GM12873 (cell line): Measurements from ENCODE around the gene CAMK2A.

ENCODE experiments used
- CTCF ChIP-seq: IDR thresholded peaks from 2 replicates; pipeline ENCODE4 v1.5.1; 2012; ENCODE audit warnings: low read depth, mild to moderate bottlenecking, moderate library complexity, low read length, control low read depth; ENCODE audit not compliant: insufficient read depth; ENCODE audit errors: missing control alignments

CAMK2A gene

GRCh38 chr5:150298701-150299451 lies 9.3 kb upstream of the CAMK2A start:
- no peak for TF ChIP-seq CTCF

DNA sequence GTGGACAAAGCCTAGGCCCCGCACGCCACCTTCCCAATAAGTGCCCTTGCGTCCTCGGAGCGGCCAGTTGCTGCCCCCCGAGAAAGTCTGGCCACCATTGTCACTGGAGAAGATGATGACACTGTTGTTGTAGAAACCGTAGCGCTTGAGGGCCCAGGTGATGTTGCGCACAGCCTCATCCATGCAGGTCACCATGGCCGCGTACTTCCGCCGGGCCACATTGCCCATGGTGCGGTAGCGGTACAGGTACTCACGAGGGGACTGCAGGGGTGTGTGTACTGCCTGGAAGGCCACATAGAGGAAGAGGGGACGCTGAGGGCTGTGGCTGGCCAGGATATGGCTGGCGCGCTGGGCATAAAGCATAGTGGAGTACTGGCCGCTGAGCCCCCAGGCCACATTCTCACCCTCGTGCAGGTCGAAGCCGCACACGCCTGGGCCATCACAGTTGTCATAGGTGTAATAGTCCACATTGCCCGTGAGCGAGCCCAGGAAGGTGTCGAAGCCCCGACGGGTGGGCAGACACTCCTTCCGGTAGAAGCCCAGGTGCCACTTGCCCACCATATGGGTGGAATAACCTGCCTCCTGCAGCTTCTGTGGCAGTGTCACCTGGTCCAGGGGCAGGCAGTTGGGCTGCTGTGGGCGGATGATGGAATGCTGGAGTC lies 8.5 kb upstream of the CAMK2A start:
- TF ChIP-seq CTCF, result no peak

GRCh38 chr5:150297236-150297890 lies 7.8 kb upstream of the CAMK2A start:
- TF ChIP-seq CTCF, result no peak

GRCh38 chr5:150296496-150296895 lies 6.9 kb upstream of the CAMK2A start:
- TF ChIP-seq CTCF, result no peak

DNA sequence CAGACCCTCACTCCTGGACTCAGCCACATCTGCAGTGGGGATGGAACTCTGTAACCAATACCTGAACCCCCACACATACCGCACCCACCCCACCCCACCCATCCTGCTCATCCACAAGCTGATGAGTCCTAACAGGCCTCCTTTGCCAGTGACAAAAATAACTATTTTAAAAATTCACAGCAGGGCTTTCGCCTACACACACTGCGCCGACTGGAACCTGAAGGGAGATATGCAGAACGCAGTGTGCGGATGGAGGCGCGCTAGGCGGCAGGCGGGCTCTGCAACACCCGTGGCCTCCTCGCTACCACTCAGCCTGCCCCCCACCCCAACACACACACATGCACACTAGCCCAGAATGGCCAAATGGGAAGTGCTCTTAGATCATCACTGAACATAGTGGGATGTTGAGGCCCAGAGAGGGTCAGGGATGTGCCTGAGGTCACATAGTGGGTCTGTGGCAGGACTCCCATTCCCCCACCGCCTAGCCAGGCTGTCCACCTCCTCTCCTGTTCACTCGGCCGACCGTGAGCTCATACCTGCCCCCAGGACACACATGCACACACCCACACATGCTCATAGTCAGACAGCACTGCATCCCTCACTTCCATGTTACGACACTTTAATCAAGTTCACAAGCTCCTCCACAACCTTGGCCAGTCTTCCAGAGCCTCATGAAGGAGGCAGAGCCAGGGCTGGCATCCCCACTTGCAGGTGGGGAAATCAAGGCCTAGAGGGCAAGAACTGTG lies 6.3 kb upstream of the CAMK2A start:
- no peak for TF ChIP-seq CTCF

DNA sequence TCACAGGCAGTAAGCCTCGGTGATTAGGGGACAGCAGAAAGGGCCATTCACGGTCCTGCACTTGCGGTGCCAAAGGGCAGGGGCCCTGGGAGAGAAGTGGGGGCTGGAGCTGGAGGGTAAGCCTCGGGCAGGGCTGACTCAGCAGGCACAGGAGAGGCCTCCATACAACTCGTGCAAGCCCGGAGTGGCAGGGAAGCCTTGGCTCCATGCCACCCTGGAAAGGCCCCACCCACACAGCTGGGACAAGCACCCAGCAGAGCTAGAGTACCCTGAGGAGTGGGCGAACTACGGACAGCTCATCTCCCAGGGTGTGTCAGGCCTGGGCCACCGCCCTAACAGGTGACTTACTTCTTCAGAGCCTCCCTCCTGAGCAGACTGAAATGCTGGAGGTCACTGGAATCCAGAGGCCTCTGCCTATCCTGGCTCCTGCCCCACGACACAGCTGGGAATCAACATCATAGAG lies 5.6 kb upstream of the CAMK2A start:
- no peak for TF ChIP-seq CTCF
